Endothelial cell of umbilical vein (primary cell): ENCODE measurements around the gene WASL. TPM values are rescaled to one million over a fixed set of nuclear protein-coding genes. Genes with fewer than 3 reads are reported as not detected.

Experiments used
- BruUV-seq: library from RNA; stranded (reverse); fragments of 400-500 nt; replicated peaks from 2 replicates; lab custom pipeline; 2021; lab: Mats Ljungman, UMichigan
- CTCF ChIA-PET: fragments of 300-600, 350-600 bp; sonication (Branson Sonifier 250); formaldehyde crosslinking; loops from one replicate; lab custom pipeline; 2021; ENCODE audit warnings: antibody characterized with exemption, inconsistent platforms; lab: Charles Lee
- POLR2A ChIA-PET: fragments of 300-600, 350-600 bp; sonication (Branson Sonifier 250); formaldehyde crosslinking; loops from one replicate; lab custom pipeline; 2021; ENCODE audit warnings: antibody characterized with exemption, inconsistent platforms; lab: Charles Lee
- DNase-seq: peaks from one replicate; pipeline ENCODE4 v3.0.0-alpha.2; 2011; ENCODE audit warnings: low read depth, low spot score
- FAIRE-seq: peaks from 2 replicates; lab custom pipeline; 2011; peaks lifted over from hg19 to GRCh38; lab: Jason Lieb, UNC
- H2AFZ ChIP-seq: 2 replicates; pipeline ENCODE4 v1.6.0; 2012; ENCODE audit warnings: low read depth, low read length, control low read depth, inconsistent platforms
- H3K27ac ChIP-seq: 2 replicates; pipeline ENCODE4 v1.5.1; 2011; ENCODE audit warnings: low read depth, mild to moderate bottlenecking, control low read depth, low read length, moderate library complexity; ENCODE audit not compliant: insufficient read depth
- H3K27me3 ChIP-seq, 2 experiments: 2 replicates each; pipeline versions ENCODE4 v1.6.0 to v1.6.1; 2011; ENCODE audit warnings: low read length in 2 of 2, mixed read lengths in 1 of 2; ENCODE audit not compliant: control insufficient read depth in 2 of 2, insufficient read depth in 2 of 2
- H3K36me3 ChIP-seq, 2 experiments: 2 replicates in 1 of 2; 3 replicates in 1 of 2; pipeline ENCODE4 v1.5.1; 2011; ENCODE audit warnings: low read length in 2 of 2, mild to moderate bottlenecking in 1 of 2, moderate library complexity in 1 of 2; ENCODE audit not compliant: control insufficient read depth in 2 of 2, insufficient read depth in 2 of 2; ENCODE audit errors: extremely low read depth in 1 of 2
- H3K4me1 ChIP-seq: 3 replicates; pipeline ENCODE4 v1.5.1; 2011; ENCODE audit warnings: mild to moderate bottlenecking, low read length; ENCODE audit not compliant: control insufficient read depth, insufficient read depth; ENCODE audit errors: extremely low read depth
- H3K4me2 ChIP-seq: 2 replicates; pipeline ENCODE4 v1.6.1; 2011; ENCODE audit warnings: low read length, control low read depth, mixed read lengths; ENCODE audit not compliant: insufficient read depth
- H3K4me3 ChIP-seq, 3 experiments: fragments of 200-600 bp in 1 of 3; sonication (generic), shearing (Covaris generic) in 1 of 3; replicated peaks in 1 of 3; 2 replicates each; pipeline ENCODE4 v1.5.1; 2011 to 2016; ENCODE audit warnings: control low read depth in 3 of 3, low read length in 3 of 3, mild to moderate bottlenecking in 2 of 3, inconsistent platforms in 1 of 3, low read depth in 1 of 3, moderate library complexity in 1 of 3; ENCODE audit not compliant: insufficient read depth in 1 of 3
- H3K79me2 ChIP-seq: 2 replicates; pipeline ENCODE4 v1.6.0; 2012; ENCODE audit warnings: low read length, inconsistent platforms; ENCODE audit not compliant: control insufficient read depth, insufficient read depth
- H3K9ac ChIP-seq: replicated peaks from 2 replicates; pipeline ENCODE3; 2011; ENCODE audit warnings: low read length, control low read depth; ENCODE audit not compliant: insufficient read depth; ENCODE audit errors: extremely low read depth
- H3K9me1 ChIP-seq: replicated peaks from 3 replicates; pipeline ENCODE4 v1.6.0; 2011; ENCODE audit warnings: mild to moderate bottlenecking, low read length; ENCODE audit not compliant: control insufficient read depth, insufficient read depth; ENCODE audit errors: extremely low read depth
- H3K9me3 ChIP-seq: replicated peaks from 2 replicates; pipeline ENCODE4 v1.5.1; 2012; ENCODE audit warnings: low read length, inconsistent platforms; ENCODE audit not compliant: control insufficient read depth, insufficient read depth
- H4K20me1 ChIP-seq: replicated peaks from 2 replicates; pipeline ENCODE3; 2011; ENCODE audit warnings: mild to moderate bottlenecking, low read length; ENCODE audit not compliant: control insufficient read depth, insufficient read depth; ENCODE audit errors: extremely low read depth
- EZH2 ChIP-seq: IDR thresholded peaks from 2 replicates; pipeline ENCODE4 v1.6.1; 2012; ENCODE audit warnings: borderline replicate concordance, low read depth, mild to moderate bottlenecking, moderate library complexity, low read length, inconsistent platforms; ENCODE audit not compliant: severe bottlenecking
- FOS ChIP-seq: IDR thresholded peaks from 2 replicates; pipeline ENCODE4 v1.6.1; 2011; ENCODE audit warnings: mild to moderate bottlenecking, low read length, moderate library complexity, borderline replicate concordance; ENCODE audit not compliant: insufficient read depth
- GATA2 ChIP-seq: IDR thresholded peaks from 2 replicates; pipeline ENCODE4 v1.7.0; 2011; ENCODE audit warnings: low read depth, mild to moderate bottlenecking, moderate library complexity, mixed read lengths, low read length; ENCODE audit not compliant: insufficient read length, insufficient read depth
- JUN ChIP-seq: IDR thresholded peaks from 2 replicates; pipeline ENCODE4 v1.6.1; 2011; ENCODE audit warnings: borderline replicate concordance, low read depth; ENCODE audit not compliant: insufficient read length, insufficient read depth
- MYC ChIP-seq: IDR thresholded peaks from one replicate; pipeline ENCODE4 v1.6.1; 2011; ENCODE audit warnings: mild to moderate bottlenecking, low read depth, low read length
- POLR2A ChIP-seq: IDR thresholded peaks from 2 replicates; pipeline ENCODE4 v1.6.1; 2012; ENCODE audit warnings: low read depth, mild to moderate bottlenecking, control low read depth, low read length
- POLR2AphosphoS5 ChIP-seq: IDR thresholded peaks from 2 replicates; pipeline ENCODE4 v1.6.1; 2012; ENCODE audit warnings: low read depth, mild to moderate bottlenecking, control low read depth, low read length, moderate library complexity; ENCODE audit not compliant: insufficient read depth
- dilution Hi-C: fragments of 300-500 bp; cut with MboI; formaldehyde crosslinking; loops from one replicate; pipeline ENCODE4 v1.15.0; 2019; ENCODE audit warnings: low sequenced_read_pairs; ENCODE audit not compliant: extremely low pct_ligation_motif_present
- intact Hi-C: fragments of 100-400 bp; cut with micrococcal nuclease; formaldehyde crosslinking; loops from one replicate; pipeline ENCODE4 v1.10.0; 2022
- polyA plus RNA-seq, 4 experiments: library from polyadenylated mRNA; depleted of rRNA in 3 of 4; stranded (reverse) in 3 of 4; unstranded in 1 of 4; fragments of >200 nt; gene quantifications; 2 replicates each; pipeline versions ENCODE4 v1.2.1 to v1.2.3, GENCODE V29; 2011 to 2012; ENCODE audit warnings: missing spikeins in 1 of 4
- total RNA-seq: library from RNA; stranded (reverse); gene quantifications from 2 replicates; pipeline ENCODE4 v1.2.3, GENCODE V29; 2021
- TF ChIP-seq, protein P1 (sequence below): IDR thresholded peaks from 2 replicates; pipeline ENCODE4 v1.6.1; 2011; ENCODE audit not compliant: insufficient read depth, insufficient read length
- TF ChIP-seq, protein P2 (sequence below), 2 donors: IDR thresholded peaks; 1 replicate in 1 of 2; 2 replicates in 1 of 2; pipeline ENCODE4 v1.5.1; 2011; ENCODE audit warnings: low read length in 2 of 2, mild to moderate bottlenecking in 2 of 2, moderate library complexity in 2 of 2, control low read depth in 1 of 2, inconsistent platforms in 1 of 2, low read depth in 1 of 2; ENCODE audit not compliant: insufficient read depth in 1 of 2; ENCODE audit errors: extremely low read depth in 1 of 2

Gene WASL
- total and polyA plus RNA-seq, 2 donors (not counting 3 experiments of a cell fraction or from before 2014, with no cell fraction given), result 5.2 to 24.0 TPM

DNA sequence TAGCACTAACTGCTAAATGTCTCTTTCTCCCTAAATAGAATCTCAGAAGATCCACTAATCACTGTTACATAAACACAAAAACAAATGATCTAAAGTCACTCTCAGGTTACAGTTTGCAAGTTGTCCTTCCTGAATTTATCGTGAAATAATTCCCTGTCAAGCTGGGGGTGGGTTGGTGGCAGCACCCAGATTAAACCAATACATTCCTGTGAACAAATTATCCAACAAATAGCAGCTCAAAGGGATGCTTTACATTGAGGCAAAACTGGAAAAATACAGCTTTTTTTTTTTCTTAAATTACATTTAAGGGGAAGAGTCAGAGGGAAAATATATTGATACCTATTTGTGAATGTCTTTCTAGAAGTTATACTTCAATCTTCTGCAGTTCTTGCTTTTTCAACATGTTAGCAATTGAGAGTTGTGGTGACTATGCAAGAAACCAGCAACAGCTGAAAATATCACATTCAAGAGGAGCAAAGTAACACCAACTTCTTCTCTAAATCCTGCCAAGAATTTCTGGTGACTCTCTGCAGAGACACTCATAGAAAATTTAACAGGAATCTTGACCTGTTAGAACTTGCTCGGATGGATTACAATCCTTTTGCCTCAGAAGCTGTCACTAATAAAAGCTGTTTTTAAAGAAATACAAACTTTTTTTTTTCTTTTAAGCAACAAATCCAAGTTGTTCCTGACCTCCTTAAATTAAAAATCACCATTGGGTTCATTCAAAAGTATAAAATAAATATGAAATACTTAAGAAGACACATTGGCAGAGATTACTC, 74.2 kb downstream of the WASL start:
- Histone ChIP-seq H3K4me3 (no peak overlapping the region), H4K20me1 (no peaks in the 10 kb centered on the region), H3K79me2 (no peaks in the 10 kb centered on the region), H2AFZ (no peak overlapping the region), H3K4me2 (no peak overlapping the region), H3K9me1 (no peaks in the 10 kb centered on the region), H3K36me3 (no peaks in the 10 kb centered on the region), H3K9me3 (no peaks in the 10 kb centered on the region), H3K27ac (no peak overlapping the region), H3K27me3 (no peaks in the 10 kb centered on the region), H3K4me1 (no peaks in the 10 kb centered on the region), H3K9ac (no peak overlapping the region)
- intact Hi-C loops, result loop anchor here (2.0 kb wide), 1 partner anchor 20 kb away; the partner anchor contains the start of gene LMOD2
- no peak for FAIRE-seq
- DNase-seq, result no peak
- BruUV-seq, result no TSS peak
- CTCF ChIA-PET, result interaction anchor here (1.0 to 1.4 kb wide), 5 partner anchors 8 to 197 kb away, joined by 3 to 12 read pairs (median 4); no protein-coding TSS in a partner anchor
- dilution Hi-C loops, result no loop called here
- POLR2A ChIA-PET, result no interaction called here
- TF ChIP-seq, protein P1, sequence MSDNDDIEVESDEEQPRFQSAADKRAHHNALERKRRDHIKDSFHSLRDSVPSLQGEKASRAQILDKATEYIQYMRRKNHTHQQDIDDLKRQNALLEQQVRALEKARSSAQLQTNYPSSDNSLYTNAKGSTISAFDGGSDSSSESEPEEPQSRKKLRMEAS, result no peak
- TF ChIP-seq POLR2AphosphoS5, result no peak
- TF ChIP-seq POLR2A, result no peak
- no peak for TF ChIP-seq JUN
- no peak for TF ChIP-seq FOS
- TF ChIP-seq, protein P2, sequence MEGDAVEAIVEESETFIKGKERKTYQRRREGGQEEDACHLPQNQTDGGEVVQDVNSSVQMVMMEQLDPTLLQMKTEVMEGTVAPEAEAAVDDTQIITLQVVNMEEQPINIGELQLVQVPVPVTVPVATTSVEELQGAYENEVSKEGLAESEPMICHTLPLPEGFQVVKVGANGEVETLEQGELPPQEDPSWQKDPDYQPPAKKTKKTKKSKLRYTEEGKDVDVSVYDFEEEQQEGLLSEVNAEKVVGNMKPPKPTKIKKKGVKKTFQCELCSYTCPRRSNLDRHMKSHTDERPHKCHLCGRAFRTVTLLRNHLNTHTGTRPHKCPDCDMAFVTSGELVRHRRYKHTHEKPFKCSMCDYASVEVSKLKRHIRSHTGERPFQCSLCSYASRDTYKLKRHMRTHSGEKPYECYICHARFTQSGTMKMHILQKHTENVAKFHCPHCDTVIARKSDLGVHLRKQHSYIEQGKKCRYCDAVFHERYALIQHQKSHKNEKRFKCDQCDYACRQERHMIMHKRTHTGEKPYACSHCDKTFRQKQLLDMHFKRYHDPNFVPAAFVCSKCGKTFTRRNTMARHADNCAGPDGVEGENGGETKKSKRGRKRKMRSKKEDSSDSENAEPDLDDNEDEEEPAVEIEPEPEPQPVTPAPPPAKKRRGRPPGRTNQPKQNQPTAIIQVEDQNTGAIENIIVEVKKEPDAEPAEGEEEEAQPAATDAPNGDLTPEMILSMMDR (IDR thresholded peaks at IDR 0.05; ENCODE audit: extremely low read depth in 1 of 2, insufficient read depth in 1 of 2, low read depth in 1 of 2, low read length in 2 of 2), result no peak
- no peak for TF ChIP-seq MYC
- no peak for TF ChIP-seq GATA2
- no peak for TF ChIP-seq EZH2
